ENCODE measurements around the gene CLSTN1.
"Not testable (repeated sequence)": the region's sequence is repeated elsewhere in the genome, so short reads cannot be mapped to it uniquely, and the experiment has no call there.

Gene CLSTN1

GRCh38 chr1:9811239-9811966, 12.4 kb downstream of the CLSTN1 start:
- no peak for TF ChIP-seq CTCF (IDR thresholded peaks at IDR 0.05)
- Histone ChIP-seq H3K4me3 (no peak overlapping the region), H3K27ac (no peak overlapping the region)
- DNase-seq (ENCODE audit: low spot score), result no peak

- no peak for DNase-seq (ENCODE audit: low spot score)
- Histone ChIP-seq H3K4me3 (no peak overlapping the region), H3K27ac (no peak overlapping the region)
- no peak for TF ChIP-seq CTCF (IDR thresholded peaks at IDR 0.05)
Measured at GRCh38 chr1:9809100-9809510, 14.7 kb downstream of the CLSTN1 start.

DNA sequence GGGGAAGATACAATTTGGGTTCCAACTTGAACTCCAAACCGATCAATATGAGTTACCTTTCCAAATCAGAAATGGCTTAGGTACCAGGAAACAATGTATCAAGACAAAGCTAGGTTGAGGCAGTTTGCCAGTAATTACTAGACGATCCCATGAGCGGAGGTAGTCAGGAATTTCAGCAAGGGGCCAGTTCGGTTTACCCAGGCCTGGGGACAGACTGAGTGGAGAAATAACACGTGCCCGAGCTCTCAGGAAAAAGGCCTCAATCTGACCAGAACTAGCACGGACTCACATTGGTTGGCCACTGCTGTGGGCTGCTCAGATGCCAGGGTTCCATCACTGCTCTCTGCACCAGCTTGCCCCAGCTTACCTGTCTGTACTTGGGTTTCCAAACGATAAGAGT, 15.3 kb downstream of the CLSTN1 start:
- no peak for TF ChIP-seq CTCF (IDR thresholded peaks at IDR 0.05)
- Histone ChIP-seq H3K4me3 (no peak overlapping the region), H3K27ac (no peak overlapping the region)
- no peak for DNase-seq (ENCODE audit: low spot score)

GRCh38 chr1:9807541-9807940, 16.2 kb downstream of the CLSTN1 start:
- no peak for DNase-seq (ENCODE audit: low spot score)
- Histone ChIP-seq H3K4me3 (no peak overlapping the region), H3K27ac (no peak overlapping the region)
- TF ChIP-seq CTCF (IDR thresholded peaks at IDR 0.05), result no peak

DNA sequence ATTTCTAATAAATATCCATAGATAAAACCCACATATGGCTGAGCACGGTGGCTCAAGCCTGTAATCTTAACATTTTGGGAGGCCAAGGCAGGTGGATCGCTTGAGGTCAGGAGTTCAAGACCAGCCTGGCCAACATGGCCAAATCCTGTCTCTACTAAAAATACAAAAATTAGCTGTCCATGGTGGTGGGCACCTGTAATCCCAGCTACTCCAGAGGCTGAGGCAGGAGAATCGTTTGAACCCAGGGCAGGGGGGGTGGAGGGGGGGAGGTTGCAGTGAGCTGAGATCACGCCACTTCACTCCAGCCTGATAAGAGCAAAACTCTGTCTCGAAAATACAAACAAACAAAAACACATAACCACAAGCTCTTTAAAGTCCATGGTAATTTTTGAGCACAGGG, 17.8 kb downstream of the CLSTN1 start:
- not testable (repeated sequence) for DNase-seq (ENCODE audit: low spot score); H3K27ac ChIP-seq; H3K4me3 ChIP-seq

DNA sequence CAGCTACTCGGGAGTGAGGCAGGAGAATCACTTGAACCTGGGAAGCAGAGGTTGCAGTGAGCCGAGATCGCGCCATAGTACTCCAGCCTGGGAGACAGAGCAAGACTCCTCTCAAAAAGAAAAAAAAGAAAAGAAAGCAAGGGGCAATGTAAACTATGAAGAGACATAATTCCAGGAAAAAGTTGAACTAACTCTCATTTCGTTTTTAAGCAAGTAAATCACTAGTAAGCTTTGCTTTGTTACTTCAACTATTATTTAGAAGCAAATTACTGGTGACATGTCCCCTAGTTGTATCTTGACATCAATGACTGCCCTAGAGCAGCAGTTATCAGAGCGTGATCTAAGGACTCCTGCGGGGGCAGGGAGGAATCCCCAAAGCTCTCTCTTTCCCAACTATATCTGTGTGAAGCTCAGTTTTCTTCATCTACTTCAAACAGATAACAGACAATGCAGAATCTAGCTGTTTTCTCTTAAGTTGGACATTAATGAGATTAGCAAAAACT, 18.7 kb downstream of the CLSTN1 start:
- DNase-seq (ENCODE audit: low spot score), result no peak
- H3K4me3 ChIP-seq, result no peak overlapping the region

GRCh38 chr1:9803003-9803918, 20.5 kb downstream of the CLSTN1 start:
- not testable (repeated sequence) for H3K4me3 ChIP-seq; DNase-seq (ENCODE audit: low spot score); H3K27ac ChIP-seq

More for the DNA sequence above, 18.7 kb downstream of the CLSTN1 start:
- no peak for TF ChIP-seq CTCF (IDR thresholded peaks at IDR 0.05)
- no peak overlapping the region for H3K27ac ChIP-seq

- Histone ChIP-seq H3K27ac (no peak overlapping the region), H3K4me3 (no peak overlapping the region)
- TF ChIP-seq CTCF (IDR thresholded peaks at IDR 0.05), result no peak
- DNase-seq (ENCODE audit: low spot score), result no peak
Measured at GRCh38 chr1:9801909-9802308, 21.9 kb downstream of the CLSTN1 start.

Data from coronary artery (tissue), 2 donors.